Inferior parietal cortex (tissue), 1 donor: Measurements from ENCODE around the gene ANXA2R.
A peak's percentile ranks its signal among the peaks of the same experiment; 100 is the strongest.
"Not testable (repeated sequence)": the region's sequence is repeated elsewhere in the genome, so short reads cannot be mapped to it uniquely, and the experiment has no call there.

Experiments
- DNase-seq: peaks from one replicate; pipeline ENCODE4 v3.0.0-alpha.2; 2016; ENCODE audit errors: extremely low spot score

ANXA2R gene

GRCh38 chr5:43040287-43041098 lies at the start of gene ANXA2R:
Gene ANXA2R (minus strand): TSS chr5:43040319. CDS start chr5:43040046, 273 bp downstream.
- peak; percentile 91 for DNase-seq

GRCh38 chr5:43086118-43086908 lies 46.2 kb upstream of the ANXA2R start:
- DNase-seq = not testable (repeated sequence)

- no peak for DNase-seq
Observed at GRCh38 chr5:43085453-43085852, 45.3 kb upstream of the ANXA2R start.

- not testable (repeated sequence) for DNase-seq
Observed at GRCh38 chr5:43084468-43084867, 44.3 kb upstream of the ANXA2R start.

GRCh38 chr5:43081345-43081744 lies 41.2 kb upstream of the ANXA2R start:
- DNase-seq = not testable (repeated sequence)

GRCh38 chr5:43078956-43079355 lies 38.8 kb upstream of the ANXA2R start:
- no peak for DNase-seq

GRCh38 chr5:43077446-43078191 lies 37.5 kb upstream of the ANXA2R start:
- not testable (repeated sequence) for DNase-seq

- DNase-seq = no peak
Observed at GRCh38 chr5:43075319-43076293, 35.5 kb upstream of the ANXA2R start.

- no peak for DNase-seq
Observed at GRCh38 chr5:43074987-43075318, 34.8 kb upstream of the ANXA2R start.

- DNase-seq = peak; percentile 41
Observed at GRCh38 chr5:43073597-43074546, 33.8 kb upstream of the ANXA2R start.

GRCh38 chr5:43069401-43069720 lies 29.2 kb upstream of the ANXA2R start:
- not testable (repeated sequence) for DNase-seq

- DNase-seq = no peak
Observed at GRCh38 chr5:43068037-43068436, 27.9 kb upstream of the ANXA2R start.

- peak; percentile 98 for DNase-seq
Observed at GRCh38 chr5:43066799-43067741, 27.0 kb upstream of the ANXA2R start.

GRCh38 chr5:43065948-43066798 lies 26.1 kb upstream of the ANXA2R start:
- DNase-seq = peak; percentile 81

- DNase-seq = peak; percentile 49
Observed at GRCh38 chr5:43065387-43065947, 25.3 kb upstream of the ANXA2R start.

GRCh38 chr5:43063721-43064171 lies 23.6 kb upstream of the ANXA2R start:
- DNase-seq = no peak

- no peak for DNase-seq
Observed at GRCh38 chr5:43061352-43062075, 21.4 kb upstream of the ANXA2R start.
